Loucy (cell line): ENCODE measurements around the gene SCEL.
"Not testable (repeated sequence)": the region's sequence is repeated elsewhere in the genome, so short reads cannot be mapped to it uniquely, and the experiment has no call there.

Source experiments
- H2AFZ ChIP-seq: fragments of 200-600 bp; sonication (generic); 2 replicates; pipeline ENCODE4 v1.6.0; 2016; ENCODE audit warnings: antibody characterized with exemption, mild to moderate bottlenecking, low read length, moderate library complexity
- H3F3A ChIP-seq: fragments of 200-600 bp; 2 replicates; pipeline ENCODE4 v1.6.0; 2016; ENCODE audit warnings: antibody characterized with exemption, low read depth, mild to moderate bottlenecking
- H3K27me3 ChIP-seq: fragments of 200-600 bp; sonication (generic); 2 replicates; pipeline ENCODE4 v1.6.1; 2014; ENCODE audit warnings: low read length, mild to moderate bottlenecking; ENCODE audit not compliant: insufficient read depth, poor library complexity, severe bottlenecking
- H3K36me3 ChIP-seq: fragments of 200-600 bp; sonication (generic); 2 replicates; pipeline ENCODE4 v1.6.1; 2016; ENCODE audit warnings: low read length; ENCODE audit not compliant: insufficient read depth
- H3K4me1 ChIP-seq: fragments of 200-600 bp; sonication (generic); 2 replicates; pipeline ENCODE4 v1.5.1; 2014; ENCODE audit warnings: low read length, mild to moderate bottlenecking; ENCODE audit not compliant: insufficient read depth, poor library complexity, severe bottlenecking
- H3K4me2 ChIP-seq: fragments of 200-600 bp; sonication (generic); 2 replicates; pipeline ENCODE4 v1.6.0; 2014; ENCODE audit warnings: antibody characterized with exemption, low read length, low read depth, mild to moderate bottlenecking; ENCODE audit not compliant: poor library complexity, severe bottlenecking
- H3K4me3 ChIP-seq: fragments of 200-600 bp; sonication (generic); 2 replicates; pipeline ENCODE4 v1.5.1; 2014; ENCODE audit warnings: low read length, mild to moderate bottlenecking, mixed read lengths; ENCODE audit not compliant: poor library complexity, severe bottlenecking
- H3K79me2 ChIP-seq: fragments of 200-600 bp; sonication (generic); 2 replicates; pipeline ENCODE4 v1.6.1; 2014; ENCODE audit warnings: low read length; ENCODE audit not compliant: insufficient read depth
- H3K9ac ChIP-seq: fragments of 200-600 bp; sonication (generic); 2 replicates; pipeline ENCODE4 v1.6.0; 2014; ENCODE audit warnings: mild to moderate bottlenecking, low read depth, low read length, moderate library complexity; ENCODE audit not compliant: poor library complexity, severe bottlenecking
- H3K9me2 ChIP-seq: fragments of 200-600 bp; sonication (generic); replicated peaks from 2 replicates; pipeline ENCODE4 v1.6.1; 2016; ENCODE audit warnings: low read depth, low read length, mixed read lengths
- H3K9me3 ChIP-seq: fragments of 200-600 bp; sonication (generic); 2 replicates; pipeline ENCODE4 v1.6.1; 2014; ENCODE audit warnings: mild to moderate bottlenecking, antibody characterized with exemption, low read length, low read depth; ENCODE audit not compliant: insufficient read depth
- H4K20me1 ChIP-seq: fragments of 200-600 bp; sonication (generic); 2 replicates; pipeline ENCODE4 v1.6.0; 2014; ENCODE audit warnings: antibody characterized with exemption, low read length, mild to moderate bottlenecking; ENCODE audit not compliant: insufficient read depth, poor library complexity, severe bottlenecking
- CTCF ChIP-seq: fragments of 200-600 bp; sonication (generic); conservative IDR thresholded peaks from 2 replicates; pipeline ENCODE4 v1.5.1; 2014; ENCODE audit warnings: mild to moderate bottlenecking, antibody characterized with exemption, low read length
- EZH2phosphoT487 ChIP-seq: fragments of 200-600 bp; IDR thresholded peaks from 2 replicates; pipeline ENCODE4 v1.6.1; 2018; ENCODE audit warnings: antibody characterized with exemption, mild to moderate bottlenecking, moderate library complexity, borderline replicate concordance

The SCEL gene

GRCh38 chr13:77516342-77516789 lies 19.1 kb upstream of the SCEL start:
- no peak overlapping the region for H2AFZ ChIP-seq
- TF ChIP-seq EZH2phosphoT487 (no peak), CTCF (no peak)
- H3K9me2 ChIP-seq, result no peaks in the 10 kb centered on the region
- no peaks in the 10 kb centered on the region for H4K20me1 ChIP-seq
- no peaks in the 10 kb centered on the region for H3K27me3 ChIP-seq
- H3K9me3 ChIP-seq, result no peaks in the 10 kb centered on the region
- H3K36me3 ChIP-seq, result no peaks in the 10 kb centered on the region
- no peak overlapping the region for H3K4me2 ChIP-seq
- no peak overlapping the region for H3K4me3 ChIP-seq
- no peaks in the 10 kb centered on the region for H3K79me2 ChIP-seq
- H3F3A ChIP-seq, result no peaks in the 10 kb centered on the region
- H3K4me1 ChIP-seq, result no peaks in the 10 kb centered on the region
- no peak overlapping the region for H3K9ac ChIP-seq

GRCh38 chr13:77518266-77518665 lies 17.2 kb upstream of the SCEL start:
- Histone ChIP-seq H2AFZ (no peak overlapping the region), H3F3A (no peaks in the 10 kb centered on the region), H3K9me2 (no peaks in the 10 kb centered on the region), H3K4me1 (no peaks in the 10 kb centered on the region), H3K36me3 (no peaks in the 10 kb centered on the region), H3K9me3 (no peaks in the 10 kb centered on the region), H3K4me2 (no peak overlapping the region), H4K20me1 (no peaks in the 10 kb centered on the region), H3K27me3 (no peaks in the 10 kb centered on the region), H3K9ac (no peak overlapping the region), H3K4me3 (no peak overlapping the region), H3K79me2 (no peaks in the 10 kb centered on the region)
- TF ChIP-seq CTCF (no peak), EZH2phosphoT487 (no peak)

GRCh38 chr13:77519396-77519795 lies 16.1 kb upstream of the SCEL start:
- not testable (repeated sequence) for H3F3A ChIP-seq, H3K36me3 ChIP-seq, H3K27me3 ChIP-seq, H3K4me1 ChIP-seq, H3K4me2 ChIP-seq, H4K20me1 ChIP-seq, H3K9me2 ChIP-seq, H3K9ac ChIP-seq, H3K9me3 ChIP-seq, H2AFZ ChIP-seq, H3K4me3 ChIP-seq, H3K79me2 ChIP-seq

- no peak for TF ChIP-seq CTCF
- TF ChIP-seq EZH2phosphoT487, result no peak
- Histone ChIP-seq H3K9ac (no peak overlapping the region), H4K20me1 (no peaks in the 10 kb centered on the region), H3K36me3 (no peaks in the 10 kb centered on the region), H3F3A (no peaks in the 10 kb centered on the region), H3K79me2 (no peaks in the 10 kb centered on the region), H2AFZ (no peak overlapping the region), H3K4me3 (no peak overlapping the region), H3K9me3 (no peaks in the 10 kb centered on the region), H3K9me2 (no peaks in the 10 kb centered on the region), H3K4me1 (no peaks in the 10 kb centered on the region), H3K27me3 (no peaks in the 10 kb centered on the region), H3K4me2 (no peak overlapping the region)
These were observed 15.7 kb upstream of the SCEL start for GRCh38 chr13:77519808-77520207.
